HepG2 (cell line): Measurements from ENCODE around the gene HELZ2. TPM values are rescaled to one million over a fixed set of nuclear protein-coding genes. Genes with fewer than 3 reads are reported as not detected.

Experiments
- ELF1 ChIP-seq: sonication (generic); formaldehyde crosslinking; IDR thresholded peaks from 2 replicates; pipeline ENCODE4 v1.4.0; 2020; ENCODE audit warnings: missing genetic modification reagents
- GTF3A ChIP-seq: sonication (generic); formaldehyde crosslinking; conservative IDR thresholded peaks from 2 replicates; pipeline ENCODE4 v1.4.0; 2020; ENCODE audit warnings: mild to moderate bottlenecking, missing genetic modification reagents
- KDM6A ChIP-seq: IDR thresholded peaks from 2 replicates; pipeline ENCODE4 v1.6.1; 2016; ENCODE audit warnings: low read depth
- MAZ ChIP-seq, 2 experiments: sonication (generic) in 1 of 2; formaldehyde crosslinking in 1 of 2; IDR thresholded peaks; 2 replicates each; pipeline versions ENCODE4 v1.5.0 to v1.6.1; 2012 to 2020; ENCODE audit warnings: low read depth in 2 of 2, mild to moderate bottlenecking in 2 of 2, borderline replicate concordance in 1 of 2, improper control_type of control experiment in 1 of 2, low read length in 1 of 2, missing genetic modification reagents in 1 of 2, moderate library complexity in 1 of 2
- MIXL1 ChIP-seq: IDR thresholded peaks from 2 replicates; pipeline ENCODE4 v1.6.1; 2016
- MTA3 ChIP-seq: sonication (generic); formaldehyde crosslinking; IDR thresholded peaks from 2 replicates; pipeline ENCODE4 v1.4.0; 2020; ENCODE audit warnings: missing genetic modification reagents
- MYNN ChIP-seq: sonication (generic); formaldehyde crosslinking; IDR thresholded peaks from 2 replicates; pipeline ENCODE4 v1.4.0; 2020; ENCODE audit warnings: mild to moderate bottlenecking, low read depth, missing genetic modification reagents
- NR2F6 ChIP-seq, 2 experiments: IDR thresholded peaks; 2 replicates each; pipeline ENCODE4 v1.6.1; 2016; ENCODE audit warnings: antibody characterized with exemption in 1 of 2, mild to moderate bottlenecking in 1 of 2
- PHF5A ChIP-seq: IDR thresholded peaks from one replicate; pipeline ENCODE4 v1.6.1; 2018; ENCODE audit warnings: low read depth, missing genetic modification reagents; ENCODE audit not compliant: unreplicated experiment
- POGZ ChIP-seq: sonication (generic); formaldehyde crosslinking; IDR thresholded peaks from 2 replicates; pipeline ENCODE4 v1.4.0; 2020; ENCODE audit warnings: mild to moderate bottlenecking, missing genetic modification reagents
- RFX1 ChIP-seq: fragments of 450-650 bp; IDR thresholded peaks from 2 replicates; pipeline ENCODE4 v1.6.1; 2017
- RFX3 ChIP-seq: IDR thresholded peaks from 2 replicates; pipeline ENCODE4 v1.6.1; 2016; ENCODE audit warnings: missing biosample characterization, missing genetic modification reagents
- SRSF9 ChIP-seq: fragments of 200-400 bp; formaldehyde crosslinking; IDR thresholded peaks from 2 replicates; pipeline ENCODE4 v1.6.1; 2018; ENCODE audit warnings: borderline replicate concordance, mild to moderate bottlenecking, low read depth, low read length; ENCODE audit not compliant: insufficient read depth, poor library complexity, severe bottlenecking
- SRY ChIP-seq: sonication (generic); formaldehyde crosslinking; IDR thresholded peaks from 2 replicates; pipeline ENCODE4 v1.8.0; 2022; ENCODE audit warnings: mild to moderate bottlenecking, missing genetic modification reagents
- ZFYVE20 ChIP-seq: sonication (generic); formaldehyde crosslinking; IDR thresholded peaks from 2 replicates; pipeline ENCODE4 v1.8.0; 2023; ENCODE audit warnings: low read depth, mild to moderate bottlenecking, moderate library complexity, missing genetic modification reagents, borderline replicate concordance
- ZNF317 ChIP-seq: sonication (generic); formaldehyde crosslinking; IDR thresholded peaks from 2 replicates; pipeline ENCODE4 v1.5.0; 2020; ENCODE audit warnings: mild to moderate bottlenecking, missing genetic modification reagents
- ZNF792 ChIP-seq: IDR thresholded peaks from 2 replicates; pipeline ENCODE4 v1.6.1; 2016
- ZSCAN31 ChIP-seq: sonication (generic); formaldehyde crosslinking; IDR thresholded peaks from 2 replicates; pipeline ENCODE4 v1.5.0; 2020; ENCODE audit warnings: low read depth, mild to moderate bottlenecking, missing genetic modification reagents
- polyA plus RNA-seq, 8 experiments: library from polyadenylated mRNA; depleted of rRNA in 3 of 8; stranded (reverse) in 7 of 8; unstranded in 1 of 8; fragments of >200 nt; fragmentation: Illumina TruSeq in 4 of 8; extraction: Trizol in 4 of 8; gene quantifications; 2 replicates each; pipeline versions ENCODE4 v1.2.1 to v1.2.3, GENCODE V29; 2011 to 2016; ENCODE audit warnings: low read depth in 4 of 8, missing spikeins in 1 of 8, mixed read lengths in 1 of 8; ENCODE audit not compliant: insufficient read depth in 1 of 8
- total RNA-seq, 5 experiments: library from RNA; depleted of rRNA; stranded (reverse); fragments of >200 nt; fragmentation: Illumina TruSeq; extraction: Trizol; gene quantifications; 2 replicates each; pipeline ENCODE4 v1.2.3, GENCODE V29; 2016; ENCODE audit warnings: low read depth in 1 of 5
- TF ChIP-seq, protein P1 (sequence below): sonication (generic); formaldehyde crosslinking; conservative IDR thresholded peaks from 2 replicates; pipeline ENCODE4 v1.4.0; 2020; ENCODE audit warnings: mild to moderate bottlenecking, missing genetic modification reagents, moderate library complexity
- TF ChIP-seq, protein P2 (sequence below): sonication (generic); formaldehyde crosslinking; IDR thresholded peaks from 2 replicates; pipeline ENCODE4 v1.5.1; 2020; ENCODE audit warnings: missing genetic modification reagents, mild to moderate bottlenecking, borderline replicate concordance
- TF ChIP-seq, protein P3 (sequence below): sonication (generic); formaldehyde crosslinking; IDR thresholded peaks from 2 replicates; pipeline ENCODE4 v1.4.0; 2020; ENCODE audit warnings: mild to moderate bottlenecking, missing genetic modification reagents

HELZ2 gene
- total and polyA plus RNA-seq, 2 of the 13 experiments (the other 11 are each of a cell fraction or from before 2014, with no cell fraction given), result 9.6 to 10.1 TPM

DNA sequence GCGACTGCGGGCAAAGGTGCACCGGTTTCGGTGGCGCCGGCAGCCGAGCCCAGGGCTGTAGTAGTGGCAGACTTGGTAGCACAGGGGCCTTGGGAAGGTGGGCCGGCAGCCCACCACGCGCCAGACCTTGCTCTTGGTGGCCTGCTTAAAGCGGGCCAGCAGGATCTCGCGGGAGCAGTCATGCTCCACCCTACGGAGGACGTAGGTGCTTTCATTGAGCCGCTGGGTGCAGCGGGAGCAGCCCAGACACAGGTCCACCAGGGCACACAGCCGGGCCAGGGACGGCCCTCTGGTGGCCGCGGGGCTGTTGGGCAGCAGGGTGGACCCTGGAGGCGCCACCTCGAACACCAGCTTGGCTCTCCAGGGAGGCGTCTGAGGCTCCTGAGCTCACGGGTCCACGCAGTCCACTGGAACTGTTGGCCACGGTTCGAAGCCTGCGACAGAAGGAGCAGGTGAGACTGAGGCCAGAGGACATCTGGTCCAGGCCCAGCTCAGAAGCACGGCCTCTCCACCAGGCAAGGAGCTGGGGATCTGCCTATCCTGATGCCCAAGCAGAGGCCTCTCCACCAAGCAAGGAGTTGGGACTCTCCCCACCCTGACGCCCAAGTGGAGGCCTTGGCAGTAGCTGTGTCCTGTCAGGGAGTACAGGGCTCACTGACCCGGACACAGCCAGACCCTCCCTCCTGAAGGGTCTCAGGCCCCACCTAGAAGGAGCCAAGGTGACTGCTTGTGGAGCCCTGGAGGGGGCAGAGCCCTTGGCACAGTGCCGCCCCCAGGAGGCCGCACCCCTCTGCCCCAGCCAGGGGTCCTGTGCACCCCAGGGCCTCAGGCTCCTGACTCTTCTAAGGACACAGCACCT is 1.0 kb downstream of the HELZ2 start (continued):
- TF ChIP-seq, protein P1, sequence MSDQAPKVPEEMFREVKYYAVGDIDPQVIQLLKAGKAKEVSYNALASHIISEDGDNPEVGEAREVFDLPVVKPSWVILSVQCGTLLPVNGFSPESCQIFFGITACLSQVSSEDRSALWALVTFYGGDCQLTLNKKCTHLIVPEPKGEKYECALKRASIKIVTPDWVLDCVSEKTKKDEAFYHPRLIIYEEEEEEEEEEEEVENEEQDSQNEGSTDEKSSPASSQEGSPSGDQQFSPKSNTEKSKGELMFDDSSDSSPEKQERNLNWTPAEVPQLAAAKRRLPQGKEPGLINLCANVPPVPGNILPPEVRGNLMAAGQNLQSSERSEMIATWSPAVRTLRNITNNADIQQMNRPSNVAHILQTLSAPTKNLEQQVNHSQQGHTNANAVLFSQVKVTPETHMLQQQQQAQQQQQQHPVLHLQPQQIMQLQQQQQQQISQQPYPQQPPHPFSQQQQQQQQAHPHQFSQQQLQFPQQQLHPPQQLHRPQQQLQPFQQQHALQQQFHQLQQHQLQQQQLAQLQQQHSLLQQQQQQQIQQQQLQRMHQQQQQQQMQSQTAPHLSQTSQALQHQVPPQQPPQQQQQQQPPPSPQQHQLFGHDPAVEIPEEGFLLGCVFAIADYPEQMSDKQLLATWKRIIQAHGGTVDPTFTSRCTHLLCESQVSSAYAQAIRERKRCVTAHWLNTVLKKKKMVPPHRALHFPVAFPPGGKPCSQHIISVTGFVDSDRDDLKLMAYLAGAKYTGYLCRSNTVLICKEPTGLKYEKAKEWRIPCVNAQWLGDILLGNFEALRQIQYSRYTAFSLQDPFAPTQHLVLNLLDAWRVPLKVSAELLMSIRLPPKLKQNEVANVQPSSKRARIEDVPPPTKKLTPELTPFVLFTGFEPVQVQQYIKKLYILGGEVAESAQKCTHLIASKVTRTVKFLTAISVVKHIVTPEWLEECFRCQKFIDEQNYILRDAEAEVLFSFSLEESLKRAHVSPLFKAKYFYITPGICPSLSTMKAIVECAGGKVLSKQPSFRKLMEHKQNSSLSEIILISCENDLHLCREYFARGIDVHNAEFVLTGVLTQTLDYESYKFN (CRISPR knock-in tag), result no peak
- TF ChIP-seq MAZ (IDR thresholded peaks at IDR 0.05; ENCODE audit: borderline replicate concordance, low read depth, low read length) (peak; percentile 32; the same call in 1 of the 2 replicates), MAZ (CRISPR knock-in tag; IDR thresholded peaks at IDR 0.05; ENCODE audit: low read depth) (peak; percentile 44; the same call in 1 of the 2 replicates), ZFYVE20 (CRISPR knock-in tag) (no peak), RFX3 (no peak), MYNN (CRISPR knock-in tag) (peak; percentile 43; the same call in 1 of the 2 replicates), MIXL1 (CRISPR knock-in tag) (no peak), MTA3 (no peak), NR2F6 (IDR thresholded peaks at IDR 0.05) (no peak), NR2F6 (CRISPR knock-in tag; IDR thresholded peaks at IDR 0.05) (peak; percentile 35; the same call in 1 of the 2 replicates), POGZ (CRISPR knock-in tag) (no peak), ZSCAN31 (CRISPR knock-in tag) (no peak; the same call in 1 of the 2 replicates), SRSF9 (no peak), KDM6A (CRISPR knock-in tag) (no peak), PHF5A (CRISPR knock-in tag) (no peak), ZNF317 (no peak), RFX1 (no peak), ELF1 (CRISPR knock-in tag) (no peak), SRY (CRISPR knock-in tag) (no peak; the same call in none of the 2 replicates), GTF3A (CRISPR knock-in tag) (no peak), ZNF792 (no peak)
- TF ChIP-seq, protein P2, sequence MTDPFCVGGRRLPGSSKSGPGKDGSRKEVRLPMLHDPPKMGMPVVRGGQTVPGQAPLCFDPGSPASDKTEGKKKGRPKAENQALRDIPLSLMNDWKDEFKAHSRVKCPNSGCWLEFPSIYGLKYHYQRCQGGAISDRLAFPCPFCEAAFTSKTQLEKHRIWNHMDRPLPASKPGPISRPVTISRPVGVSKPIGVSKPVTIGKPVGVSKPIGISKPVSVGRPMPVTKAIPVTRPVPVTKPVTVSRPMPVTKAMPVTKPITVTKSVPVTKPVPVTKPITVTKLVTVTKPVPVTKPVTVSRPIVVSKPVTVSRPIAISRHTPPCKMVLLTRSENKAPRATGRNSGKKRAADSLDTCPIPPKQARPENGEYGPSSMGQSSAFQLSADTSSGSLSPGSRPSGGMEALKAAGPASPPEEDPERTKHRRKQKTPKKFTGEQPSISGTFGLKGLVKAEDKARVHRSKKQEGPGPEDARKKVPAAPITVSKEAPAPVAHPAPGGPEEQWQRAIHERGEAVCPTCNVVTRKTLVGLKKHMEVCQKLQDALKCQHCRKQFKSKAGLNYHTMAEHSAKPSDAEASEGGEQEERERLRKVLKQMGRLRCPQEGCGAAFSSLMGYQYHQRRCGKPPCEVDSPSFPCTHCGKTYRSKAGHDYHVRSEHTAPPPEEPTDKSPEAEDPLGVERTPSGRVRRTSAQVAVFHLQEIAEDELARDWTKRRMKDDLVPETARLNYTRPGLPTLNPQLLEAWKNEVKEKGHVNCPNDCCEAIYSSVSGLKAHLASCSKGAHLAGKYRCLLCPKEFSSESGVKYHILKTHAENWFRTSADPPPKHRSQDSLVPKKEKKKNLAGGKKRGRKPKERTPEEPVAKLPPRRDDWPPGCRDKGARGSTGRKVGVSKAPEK (CRISPR knock-in tag), result no peak
- TF ChIP-seq, protein P3, sequence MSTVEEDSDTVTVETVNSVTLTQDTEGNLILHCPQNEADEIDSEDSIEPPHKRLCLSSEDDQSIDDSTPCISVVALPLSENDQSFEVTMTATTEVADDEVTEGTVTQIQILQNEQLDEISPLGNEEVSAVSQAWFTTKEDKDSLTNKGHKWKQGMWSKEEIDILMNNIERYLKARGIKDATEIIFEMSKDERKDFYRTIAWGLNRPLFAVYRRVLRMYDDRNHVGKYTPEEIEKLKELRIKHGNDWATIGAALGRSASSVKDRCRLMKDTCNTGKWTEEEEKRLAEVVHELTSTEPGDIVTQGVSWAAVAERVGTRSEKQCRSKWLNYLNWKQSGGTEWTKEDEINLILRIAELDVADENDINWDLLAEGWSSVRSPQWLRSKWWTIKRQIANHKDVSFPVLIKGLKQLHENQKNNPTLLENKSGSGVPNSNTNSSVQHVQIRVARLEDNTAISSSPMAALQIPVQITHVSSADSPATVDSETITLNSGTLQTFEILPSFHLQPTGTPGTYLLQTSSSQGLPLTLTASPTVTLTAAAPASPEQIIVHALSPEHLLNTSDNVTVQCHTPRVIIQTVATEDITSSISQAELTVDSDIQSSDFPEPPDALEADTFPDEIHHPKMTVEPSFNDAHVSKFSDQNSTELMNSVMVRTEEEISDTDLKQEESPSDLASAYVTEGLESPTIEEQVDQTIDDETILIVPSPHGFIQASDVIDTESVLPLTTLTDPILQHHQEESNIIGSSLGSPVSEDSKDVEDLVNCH (CRISPR knock-in tag), result no peak
